ENCODE measurements around the gene MDM2. TPM values are rescaled to one million over a fixed set of nuclear protein-coding genes. Genes with fewer than 3 reads are reported as not detected.

The MDM2 gene
- total RNA-seq, 2 donors from 2014 or later = 36.1 to 95.6 TPM

DNA sequence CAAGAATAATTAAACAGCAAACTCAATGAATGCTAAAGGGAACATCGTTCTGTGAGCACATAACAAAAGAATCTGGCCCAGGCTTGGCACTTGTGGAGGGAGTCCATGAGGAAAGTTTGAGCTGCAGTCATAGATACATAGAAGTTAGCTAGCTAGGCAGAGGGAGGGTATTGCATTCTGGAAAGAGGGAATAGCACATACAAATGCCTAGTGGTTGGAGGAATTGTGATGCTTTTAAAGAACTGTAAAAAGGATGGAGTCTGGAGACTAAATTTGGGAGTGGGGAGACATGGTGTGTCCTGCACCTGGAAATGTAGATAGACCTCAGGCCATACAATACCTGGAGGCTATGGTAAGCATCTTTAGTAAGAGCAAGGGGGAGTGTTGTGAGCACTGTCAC is 38.0 kb upstream of the MDM2 start:
- intact Hi-C loops (cut with DNase I) = no loop called here
- H3K9me3 ChIP-seq = no peaks in the 10 kb centered on the region
- DNase-seq (ENCODE audit: low spot score) = no peak
- H3K4me3 ChIP-seq = no peak overlapping the region
- WGBS = 73% methylated on average over 1 of the region's 1 CpG
- no peaks in the 10 kb centered on the region for H3K4me1 ChIP-seq (replicated peaks)
- TF ChIP-seq, protein P1, sequence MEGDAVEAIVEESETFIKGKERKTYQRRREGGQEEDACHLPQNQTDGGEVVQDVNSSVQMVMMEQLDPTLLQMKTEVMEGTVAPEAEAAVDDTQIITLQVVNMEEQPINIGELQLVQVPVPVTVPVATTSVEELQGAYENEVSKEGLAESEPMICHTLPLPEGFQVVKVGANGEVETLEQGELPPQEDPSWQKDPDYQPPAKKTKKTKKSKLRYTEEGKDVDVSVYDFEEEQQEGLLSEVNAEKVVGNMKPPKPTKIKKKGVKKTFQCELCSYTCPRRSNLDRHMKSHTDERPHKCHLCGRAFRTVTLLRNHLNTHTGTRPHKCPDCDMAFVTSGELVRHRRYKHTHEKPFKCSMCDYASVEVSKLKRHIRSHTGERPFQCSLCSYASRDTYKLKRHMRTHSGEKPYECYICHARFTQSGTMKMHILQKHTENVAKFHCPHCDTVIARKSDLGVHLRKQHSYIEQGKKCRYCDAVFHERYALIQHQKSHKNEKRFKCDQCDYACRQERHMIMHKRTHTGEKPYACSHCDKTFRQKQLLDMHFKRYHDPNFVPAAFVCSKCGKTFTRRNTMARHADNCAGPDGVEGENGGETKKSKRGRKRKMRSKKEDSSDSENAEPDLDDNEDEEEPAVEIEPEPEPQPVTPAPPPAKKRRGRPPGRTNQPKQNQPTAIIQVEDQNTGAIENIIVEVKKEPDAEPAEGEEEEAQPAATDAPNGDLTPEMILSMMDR (IDR thresholded peaks at IDR 0.05) = no peak
- TF ChIP-seq POLR2A (IDR thresholded peaks at IDR 0.05) (no peak), POLR2AphosphoS5 (IDR thresholded peaks at IDR 0.05) (no peak)
- no peaks in the 10 kb centered on the region for H3K27me3 ChIP-seq (replicated peaks; ENCODE audit: insufficient read depth)
- H3K36me3 ChIP-seq = no peaks in the 10 kb centered on the region
- no peak overlapping the region for H3K27ac ChIP-seq

DNA sequence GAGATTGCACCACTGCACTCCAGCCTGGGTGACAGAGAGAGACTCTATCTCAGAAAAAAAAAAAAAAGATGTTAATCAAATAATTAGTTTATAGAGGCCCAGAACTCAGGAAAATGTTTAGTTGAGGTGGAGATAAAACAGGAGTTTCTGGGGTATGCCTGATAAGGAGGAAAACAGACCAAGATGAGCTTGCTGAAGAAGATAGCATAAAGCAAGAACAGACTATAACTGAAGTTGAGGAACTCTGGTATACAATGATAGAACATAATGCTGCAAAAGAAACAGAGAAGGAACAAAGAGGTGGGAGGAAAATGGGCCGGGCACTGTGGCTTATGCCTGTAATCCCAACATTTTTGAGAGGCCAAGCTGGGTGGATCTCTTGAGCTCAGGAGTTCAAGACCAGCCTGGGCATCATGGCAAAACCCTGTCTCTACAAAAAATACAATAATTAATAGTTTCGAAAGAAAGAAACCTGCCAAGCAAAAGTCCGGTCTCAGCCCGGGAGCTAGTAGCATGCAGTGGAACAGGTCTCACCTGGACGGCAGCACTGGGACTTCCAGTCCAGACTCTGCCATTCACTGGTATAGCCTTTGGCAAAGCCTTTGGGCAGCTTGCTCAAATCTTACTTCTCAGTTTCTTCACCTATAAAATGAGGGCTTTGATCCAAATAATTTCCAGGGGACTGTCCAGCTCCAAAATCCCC is 36.6 kb upstream of the MDM2 start:
- H3K4me1 ChIP-seq (replicated peaks) = no peaks in the 10 kb centered on the region
- no peaks in the 10 kb centered on the region for H3K36me3 ChIP-seq
- intact Hi-C loops (cut with DNase I) = no loop called here
- H3K4me3 ChIP-seq = no peak overlapping the region
- H3K27ac ChIP-seq = no peak overlapping the region
- WGBS = 82% methylated on average over 5 of the region's 5 CpGs
- H3K27me3 ChIP-seq (replicated peaks; ENCODE audit: insufficient read depth) = no peaks in the 10 kb centered on the region
- DNase-seq (ENCODE audit: low spot score) = no peak
- no peaks in the 10 kb centered on the region for H3K9me3 ChIP-seq
- TF ChIP-seq, protein P1 (IDR thresholded peaks at IDR 0.05) = no peak

DNA sequence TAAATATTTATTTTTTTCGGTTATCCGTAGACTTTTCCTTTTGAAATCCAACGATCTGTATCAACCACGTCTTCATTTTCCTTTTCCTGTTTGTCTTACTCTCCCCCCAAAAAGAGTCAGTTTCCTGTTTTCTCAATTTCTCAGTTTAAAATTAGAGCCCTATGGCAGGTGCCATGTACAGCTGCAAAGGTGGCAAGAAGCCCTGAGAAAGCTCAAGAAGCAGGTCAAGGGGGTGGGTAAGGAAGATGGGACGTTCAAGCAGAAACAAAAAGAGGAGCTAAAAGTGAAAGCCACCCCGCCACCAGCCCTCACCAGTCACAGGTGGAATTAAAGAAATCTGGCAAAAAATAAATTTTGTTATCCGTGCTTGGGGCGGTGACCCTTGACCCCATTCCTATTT is 35.3 kb upstream of the MDM2 start:
- H3K4me1 ChIP-seq (replicated peaks) = no peaks in the 10 kb centered on the region
- H3K9me3 ChIP-seq = no peaks in the 10 kb centered on the region
- H3K4me3 ChIP-seq = no peak overlapping the region
- no peaks in the 10 kb centered on the region for H3K36me3 ChIP-seq
- H3K27ac ChIP-seq = no peak overlapping the region
- H3K27me3 ChIP-seq (replicated peaks; ENCODE audit: insufficient read depth) = no peaks in the 10 kb centered on the region
- TF ChIP-seq POLR2A (IDR thresholded peaks at IDR 0.05) = no peak
- TF ChIP-seq POLR2AphosphoS5 (IDR thresholded peaks at IDR 0.05) = no peak
- TF ChIP-seq, protein P1 (IDR thresholded peaks at IDR 0.05) = no peak
- intact Hi-C loops (cut with DNase I) = no loop called here
- 79% methylated on average over 8 of the region's 8 CpGs for WGBS
- DNase-seq (ENCODE audit: low spot score) = no peak

DNA sequence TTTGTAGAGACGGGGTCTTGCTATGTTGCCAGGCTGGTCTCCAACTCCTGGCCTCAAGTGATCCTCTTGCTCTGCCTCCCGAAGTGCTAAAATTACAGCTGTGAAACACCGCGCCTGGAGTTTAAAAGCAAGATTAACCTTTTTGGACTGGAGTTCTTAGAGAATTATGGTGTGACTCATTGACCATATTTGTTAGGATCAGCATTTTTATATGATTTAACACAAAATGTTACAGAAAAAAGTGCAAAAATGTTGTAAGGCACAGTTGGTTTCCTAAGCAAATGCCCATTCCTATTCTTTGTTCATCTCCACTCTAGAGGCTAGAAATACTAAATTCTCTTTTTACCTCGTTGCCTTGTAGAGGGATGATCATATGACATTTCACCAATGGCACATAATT is 34.4 kb upstream of the MDM2 start:
- intact Hi-C loops (cut with DNase I) = no loop called here
- Histone ChIP-seq H3K4me1 (replicated peaks) (no peaks in the 10 kb centered on the region), H3K4me3 (no peak overlapping the region), H3K36me3 (no peaks in the 10 kb centered on the region), H3K27ac (no peak overlapping the region), H3K9me3 (no peaks in the 10 kb centered on the region), H3K27me3 (replicated peaks; ENCODE audit: insufficient read depth) (no peaks in the 10 kb centered on the region)
- WGBS = 93% methylated on average over 5 of the region's 5 CpGs
- TF ChIP-seq, protein P1 (IDR thresholded peaks at IDR 0.05) = no peak
- no peak for TF ChIP-seq POLR2A (IDR thresholded peaks at IDR 0.05)
- TF ChIP-seq POLR2AphosphoS5 (IDR thresholded peaks at IDR 0.05) = no peak
- DNase-seq (ENCODE audit: low spot score) = no peak

DNA sequence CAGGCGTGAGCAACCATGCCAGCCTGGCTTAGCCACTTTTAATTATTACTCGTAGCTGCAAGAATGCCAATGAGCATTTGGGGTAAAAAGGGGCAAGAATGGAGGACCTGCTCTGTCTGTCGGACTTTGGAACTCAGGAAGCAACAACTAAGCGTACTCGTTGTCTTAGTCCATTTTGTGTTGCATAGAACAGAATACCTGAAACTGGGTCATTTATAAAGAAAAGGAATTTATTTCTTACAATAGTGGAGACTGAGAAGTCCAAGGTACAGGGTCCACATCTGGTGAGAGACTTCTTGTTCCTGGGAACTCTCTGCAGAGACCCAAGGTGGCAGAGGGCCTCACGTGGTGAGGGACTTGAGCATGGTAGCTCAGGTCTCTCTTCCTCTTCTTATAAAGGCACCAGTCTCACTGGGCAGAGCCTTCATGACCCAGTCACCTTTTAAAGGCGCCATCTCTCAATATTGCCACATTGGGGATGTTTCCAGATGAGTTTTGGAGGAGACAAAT is 32.8 kb upstream of the MDM2 start:
- H3K4me1 ChIP-seq (replicated peaks) = no peaks in the 10 kb centered on the region
- no peak for TF ChIP-seq POLR2A (IDR thresholded peaks at IDR 0.05)
- TF ChIP-seq, protein P1 (IDR thresholded peaks at IDR 0.05) = no peak
- no peak for TF ChIP-seq POLR2AphosphoS5 (IDR thresholded peaks at IDR 0.05)
- 96% methylated on average over 7 of the region's 7 CpGs for WGBS
- no peaks in the 10 kb centered on the region for H3K27me3 ChIP-seq (replicated peaks; ENCODE audit: insufficient read depth)
- no peak overlapping the region for H3K27ac ChIP-seq
- H3K4me3 ChIP-seq = no peak overlapping the region
- H3K36me3 ChIP-seq = no peaks in the 10 kb centered on the region
- intact Hi-C loops (cut with DNase I) = no loop called here
- H3K9me3 ChIP-seq = no peaks in the 10 kb centered on the region
- no peak for DNase-seq (ENCODE audit: low spot score)
